NAMALWA (cell line): ENCODE measurements around the gene BRINP1.

Source experiments
- DNase-seq: peaks from one replicate; pipeline ENCODE4 v3.0.0-alpha.2; 2015; ENCODE audit warnings: low spot score

The BRINP1 gene

DNA sequence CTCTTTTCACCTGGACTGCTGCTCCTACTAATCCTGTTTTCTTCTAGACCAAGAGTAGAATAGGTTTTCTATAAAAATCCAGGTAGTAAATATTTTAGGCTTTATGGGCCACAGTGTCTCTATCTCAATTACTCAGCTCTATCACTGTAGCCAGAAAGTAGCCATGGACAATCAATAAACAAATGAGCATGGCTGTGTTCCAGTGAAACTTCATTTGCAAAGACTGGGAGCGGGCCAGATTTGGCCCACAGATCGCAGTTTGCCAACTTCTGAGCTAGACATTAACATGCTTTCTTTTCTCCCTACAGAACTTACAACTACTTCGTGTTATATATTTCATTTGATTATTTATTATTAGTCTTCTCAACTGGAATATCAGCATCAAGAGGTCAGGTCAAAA, 30.2 kb downstream of the BRINP1 start:
- DNase-seq = no peak

DNA sequence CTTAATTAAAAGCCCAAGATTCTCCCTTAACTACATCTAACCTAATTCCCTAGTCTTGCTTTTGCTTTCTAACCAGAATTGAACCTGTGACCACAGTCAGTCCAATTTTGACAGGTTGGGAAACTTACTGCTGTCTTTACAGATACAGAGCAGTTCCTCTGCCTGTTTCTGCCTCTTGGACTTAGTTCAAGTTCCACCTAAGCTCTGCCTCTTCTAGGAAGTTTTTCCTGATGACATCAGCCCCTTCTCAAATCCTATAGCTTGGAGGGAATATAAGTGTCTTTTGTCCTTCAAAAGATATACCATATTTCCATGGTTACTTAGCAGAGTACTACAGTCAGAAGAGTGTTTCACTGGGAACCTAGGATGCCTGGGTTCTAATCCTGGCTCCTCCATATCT, 31.7 kb downstream of the BRINP1 start:
- no peak for DNase-seq

DNA sequence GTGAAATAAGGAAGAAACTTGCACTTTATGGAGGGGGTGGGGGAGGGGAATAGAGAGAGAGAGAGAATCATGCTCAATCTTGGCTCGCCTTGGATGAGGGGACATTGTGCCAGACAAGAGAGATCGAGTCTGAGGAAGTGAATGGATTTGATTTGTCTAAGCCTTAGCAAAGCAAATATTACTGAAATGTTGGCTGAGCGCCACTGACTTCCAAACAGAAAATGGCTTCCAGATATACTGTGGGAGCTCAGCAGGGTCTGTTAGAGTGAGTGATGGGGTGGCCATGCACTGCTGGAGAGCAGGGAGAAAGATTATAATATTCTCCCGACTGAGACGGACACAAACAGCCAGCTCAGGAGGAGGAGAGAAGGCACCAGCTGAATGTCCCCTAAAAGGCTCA, 34.5 kb downstream of the BRINP1 start:
- no peak for DNase-seq

DNA sequence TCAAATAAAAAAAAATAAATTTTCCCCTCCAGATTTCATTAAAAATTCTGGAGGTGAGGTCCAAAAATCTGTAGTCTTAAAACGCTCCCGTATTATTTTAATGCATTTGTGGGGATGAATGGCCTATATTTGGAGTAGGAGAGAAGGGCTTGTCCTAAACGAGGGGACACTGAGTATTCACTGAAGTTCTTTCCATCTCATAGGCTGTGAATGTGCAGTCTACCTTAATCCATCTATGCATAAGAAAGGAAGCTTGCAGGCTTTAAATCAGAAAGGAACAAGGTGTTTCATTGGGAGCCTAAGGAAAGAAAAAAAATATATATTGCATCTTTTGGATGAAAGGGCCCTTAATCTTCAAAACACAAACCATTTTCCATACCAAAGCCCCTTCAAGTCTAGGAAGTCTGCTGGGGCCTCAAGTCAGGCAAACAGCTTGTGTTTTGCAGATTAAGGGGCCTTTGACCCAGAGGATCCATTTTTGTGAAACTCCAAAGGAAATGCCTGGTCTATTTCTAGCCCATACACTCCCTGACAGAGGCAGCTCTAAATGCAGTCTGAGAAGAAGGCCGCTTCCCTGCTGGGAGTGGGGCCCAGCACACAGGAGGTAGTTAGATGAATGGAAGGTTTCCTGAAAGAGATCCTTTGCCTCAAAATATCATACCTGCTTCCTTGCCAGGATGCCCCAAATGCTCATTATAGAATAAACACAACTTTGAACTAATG, 35.6 kb downstream of the BRINP1 start:
- DNase-seq = no peak

DNA sequence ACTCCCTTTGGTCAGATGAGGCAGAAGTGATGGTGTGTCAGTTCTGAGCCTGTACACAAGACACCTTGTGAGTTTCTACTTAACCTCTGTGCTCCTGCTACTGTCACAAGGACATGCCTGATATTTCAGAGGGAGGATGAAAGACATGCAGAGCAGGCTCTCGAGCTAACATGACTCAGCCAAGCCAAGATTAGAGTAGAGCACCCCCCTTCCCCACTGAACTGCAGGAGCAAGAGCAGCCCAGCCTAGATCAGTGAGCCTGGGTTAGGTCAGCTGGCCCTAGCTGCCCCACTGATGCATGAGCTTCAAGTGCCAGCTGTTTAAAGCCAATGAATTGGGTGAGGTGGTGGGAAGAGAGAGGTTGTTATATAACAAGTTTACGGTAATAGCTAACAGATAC, 36.7 kb downstream of the BRINP1 start:
- no peak for DNase-seq

DNA sequence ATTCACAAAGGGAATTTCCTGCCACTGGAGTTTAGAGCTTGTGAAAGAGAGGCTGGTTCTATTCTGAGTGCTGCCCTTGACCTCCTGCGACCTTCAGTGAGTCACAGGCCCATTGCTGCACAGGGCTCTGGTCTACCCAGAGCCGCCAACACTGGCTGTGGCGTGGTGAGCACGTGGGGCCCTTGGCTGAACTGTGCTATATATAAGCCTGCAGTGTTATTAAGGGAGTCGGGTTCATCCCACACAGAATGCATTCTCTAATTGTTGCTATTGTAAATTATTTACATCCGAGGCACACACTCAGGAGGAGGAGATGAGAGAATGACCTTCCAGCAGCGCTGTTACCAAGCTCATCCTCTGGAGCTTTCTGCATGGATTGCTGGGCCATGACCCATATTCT, 47.1 kb downstream of the BRINP1 start:
- DNase-seq = no peak

DNA sequence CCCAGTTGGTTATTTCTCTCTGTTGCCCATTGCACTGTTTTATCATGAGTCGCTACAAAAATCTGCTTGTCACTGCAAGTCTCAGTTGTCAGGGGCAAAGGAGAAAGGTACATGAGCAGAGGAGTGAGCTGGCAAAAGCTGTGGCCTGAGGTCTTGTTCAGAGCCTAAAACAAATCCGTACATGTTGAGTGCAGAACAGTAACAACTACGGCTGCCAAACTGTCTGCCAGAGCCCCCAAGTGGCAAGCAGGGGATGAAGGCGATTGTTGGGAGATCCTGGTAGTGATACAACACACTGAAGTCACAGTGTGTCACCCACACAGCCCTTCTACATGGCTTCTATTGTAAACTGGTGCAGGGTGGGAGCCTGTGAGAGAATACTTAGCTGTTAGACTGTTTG, 50.9 kb downstream of the BRINP1 start:
- no peak for DNase-seq

DNA sequence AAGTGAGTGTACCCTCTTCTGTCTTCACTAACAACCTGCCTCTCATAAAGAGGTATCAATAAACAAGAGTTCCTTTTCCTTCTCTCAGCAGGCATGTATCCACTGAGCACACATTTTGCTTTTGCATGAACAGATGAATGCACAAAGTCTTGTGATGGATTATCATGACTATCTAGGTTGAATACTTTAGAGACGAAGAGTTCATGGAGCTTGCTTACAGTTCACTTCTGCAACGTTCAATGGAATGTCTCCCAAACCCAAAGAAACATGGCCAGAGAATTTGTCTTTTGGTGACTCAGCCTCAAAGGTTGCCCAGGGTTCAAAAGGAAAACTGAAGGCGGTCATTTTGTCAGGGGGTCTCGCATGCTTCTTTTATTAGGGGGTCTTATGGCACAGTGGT, 55.4 kb downstream of the BRINP1 start:
- DNase-seq = no peak

DNA sequence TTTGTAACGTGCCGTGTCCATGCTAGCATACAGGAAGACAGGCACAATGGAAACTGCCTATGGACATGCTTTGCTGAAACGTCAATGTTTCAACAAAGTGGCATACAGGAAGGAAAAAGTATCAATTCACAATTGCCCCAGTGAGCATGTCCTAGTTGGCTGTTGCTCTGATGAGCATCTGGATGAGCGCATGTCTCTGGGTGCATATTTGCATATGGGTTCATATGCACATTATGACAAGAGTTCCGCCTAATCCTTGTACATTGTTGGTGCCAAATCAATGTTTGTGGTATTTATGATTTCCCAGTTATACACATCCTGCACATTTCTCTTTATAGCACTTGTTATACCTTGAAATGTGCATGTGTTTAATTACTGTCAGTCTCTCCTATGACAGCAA, 58.5 kb downstream of the BRINP1 start:
- DNase-seq = no peak

DNA sequence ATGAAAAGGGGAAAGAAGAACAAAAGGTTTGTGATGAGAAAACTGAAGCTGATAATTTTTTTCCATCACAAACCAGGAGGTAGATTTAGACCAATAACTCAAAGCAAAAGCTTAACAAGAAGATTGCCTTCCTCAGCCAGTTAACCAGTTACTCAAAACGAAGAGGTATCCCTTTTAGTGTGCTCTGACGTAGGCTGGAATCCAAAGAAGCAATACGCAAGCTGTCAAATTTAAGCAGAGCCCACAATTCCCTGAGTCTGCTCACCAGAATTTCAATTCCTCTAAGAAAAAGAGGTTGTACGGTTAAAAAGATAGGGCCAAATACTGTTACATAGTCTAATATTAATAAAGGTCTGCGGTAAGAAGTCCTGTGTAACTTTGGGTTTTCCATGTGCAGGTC, 61.8 kb downstream of the BRINP1 start:
- no peak for DNase-seq

DNA sequence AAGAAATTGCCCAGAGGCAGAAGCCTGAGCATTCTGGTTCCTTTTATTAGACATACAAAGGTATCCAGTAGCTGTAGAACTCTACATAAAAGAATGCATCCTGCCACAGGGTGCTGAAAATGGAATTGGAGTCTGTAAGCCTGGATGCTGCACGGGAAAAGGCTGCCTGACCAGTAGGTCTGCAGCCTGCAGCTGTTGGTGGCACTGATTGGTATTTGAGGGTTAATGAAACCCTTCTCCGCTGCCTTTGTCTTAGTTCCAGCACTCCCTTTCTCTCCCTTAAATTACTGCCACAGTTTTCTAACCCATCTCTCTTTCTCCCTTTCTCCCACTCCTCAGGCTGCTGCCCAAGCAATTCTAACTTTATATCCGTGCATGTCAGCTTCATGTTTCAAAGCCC, 64.7 kb downstream of the BRINP1 start:
- no peak for DNase-seq

DNA sequence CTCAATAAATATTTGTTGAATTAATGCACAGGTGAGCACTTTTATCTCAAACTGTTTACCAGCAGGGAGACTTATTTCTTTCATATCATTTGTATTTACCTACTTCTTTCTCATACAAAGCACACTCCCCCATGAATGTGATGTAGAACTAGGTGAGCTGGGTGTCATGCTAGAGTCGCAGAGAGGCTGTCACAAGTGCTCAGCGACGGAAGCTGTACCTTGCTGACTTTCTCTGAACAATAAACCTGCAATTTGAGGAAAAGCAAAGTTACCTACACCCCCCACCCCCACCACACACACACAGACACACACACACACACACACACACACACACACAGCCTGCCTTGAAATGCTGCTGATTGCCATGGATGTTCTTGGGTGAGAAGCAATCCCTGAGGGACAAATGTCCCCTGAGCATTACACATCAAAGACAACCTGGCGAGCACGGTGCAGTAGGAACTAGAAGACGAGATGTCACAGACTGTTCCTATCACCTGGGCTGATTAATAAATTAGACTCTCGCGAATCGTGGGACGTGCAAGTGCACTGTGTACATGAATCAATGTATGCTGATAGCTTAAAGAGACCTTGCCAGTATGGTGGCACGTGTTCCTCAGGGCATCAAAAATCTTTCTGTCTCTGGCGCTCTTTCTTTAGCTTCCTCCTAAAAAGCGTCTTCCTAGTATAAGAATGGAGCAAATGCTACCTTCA, 66.1 kb downstream of the BRINP1 start:
- DNase-seq = no peak

DNA sequence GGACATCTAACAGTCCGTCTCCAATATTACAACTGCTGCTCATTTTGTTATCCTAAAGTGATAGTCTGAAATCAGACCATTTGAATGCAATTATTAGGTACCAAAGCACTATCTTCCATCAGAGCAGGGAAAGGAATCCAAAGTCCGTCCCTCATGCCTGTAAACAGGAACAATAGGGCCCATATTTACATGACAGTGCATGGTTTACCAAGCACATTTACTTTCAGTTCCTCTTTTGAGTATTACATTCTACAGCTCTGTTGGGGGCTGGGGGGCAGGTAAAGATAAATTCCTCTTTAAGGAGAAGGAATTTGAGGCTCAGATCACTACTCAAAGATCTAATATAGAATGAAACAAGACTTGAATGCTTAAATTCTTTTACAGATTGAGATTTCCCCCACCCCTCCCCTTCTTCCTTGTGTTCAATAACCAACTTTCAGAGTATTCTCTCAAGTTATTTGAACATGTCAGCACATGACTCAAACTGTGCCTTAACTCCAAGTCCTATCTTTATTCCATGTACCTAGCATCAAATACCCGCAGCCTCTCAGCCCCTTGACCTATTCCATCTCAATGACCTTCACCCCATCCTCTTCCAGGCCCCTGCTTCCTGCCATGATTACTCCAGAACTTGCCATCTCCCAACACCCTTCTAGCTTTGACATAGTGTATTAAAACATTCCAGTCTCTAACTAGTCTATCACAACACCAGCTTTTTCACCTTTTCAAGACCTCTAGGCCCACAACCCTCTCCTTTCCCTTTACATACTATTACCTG, 71.0 kb downstream of the BRINP1 start:
- DNase-seq = no peak

DNA sequence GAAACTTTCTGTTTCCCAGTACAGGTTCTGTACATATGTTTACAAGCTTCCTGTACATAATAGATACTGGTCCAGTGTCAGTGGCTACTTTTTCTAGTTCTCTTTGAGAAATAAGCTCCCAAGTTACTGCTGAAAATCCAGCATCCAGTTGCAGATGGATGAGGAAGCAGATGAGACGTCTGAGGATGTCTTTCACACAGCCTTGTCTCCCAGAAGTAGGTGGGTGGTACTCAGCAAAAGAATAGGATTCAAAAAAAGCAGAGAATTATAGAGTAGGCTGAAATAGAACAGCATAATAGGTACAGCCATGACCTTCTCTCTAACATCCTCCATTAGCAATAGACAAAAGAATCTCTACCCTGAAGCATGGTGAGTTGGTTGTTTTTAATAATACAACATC, 77.7 kb downstream of the BRINP1 start:
- no peak for DNase-seq

DNA sequence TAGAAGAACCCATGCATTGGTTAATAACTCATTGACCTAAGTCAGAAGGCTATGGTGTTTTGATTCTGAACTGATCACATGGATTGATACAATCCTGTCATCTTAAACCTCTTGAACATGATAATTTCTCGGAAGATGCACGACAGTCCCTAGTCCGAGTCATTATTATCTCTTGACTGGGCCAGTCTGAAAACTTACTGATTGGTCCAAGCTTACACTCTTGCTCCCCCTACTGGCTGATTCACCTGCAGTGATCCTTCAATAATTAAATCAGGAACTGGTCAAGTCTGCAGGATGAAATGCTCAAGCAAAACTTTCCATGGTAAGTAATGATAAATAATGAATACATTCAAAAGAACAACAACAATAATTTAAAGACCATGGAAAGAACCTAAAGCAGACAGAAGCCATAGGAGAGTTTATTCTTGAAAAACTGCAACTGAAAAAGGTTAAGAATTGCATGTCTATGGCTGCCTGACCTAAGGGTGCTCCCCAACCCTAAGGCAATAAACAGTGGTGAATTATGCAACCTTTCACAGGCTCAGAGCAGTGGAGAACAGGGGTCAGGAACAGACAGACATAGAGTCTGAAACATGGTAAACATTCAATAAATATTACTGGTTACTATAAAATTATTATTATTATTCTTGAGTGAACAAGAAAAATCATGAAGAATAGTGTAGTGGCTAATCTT, 79.3 kb downstream of the BRINP1 start:
- DNase-seq = peak; percentile 70

DNA sequence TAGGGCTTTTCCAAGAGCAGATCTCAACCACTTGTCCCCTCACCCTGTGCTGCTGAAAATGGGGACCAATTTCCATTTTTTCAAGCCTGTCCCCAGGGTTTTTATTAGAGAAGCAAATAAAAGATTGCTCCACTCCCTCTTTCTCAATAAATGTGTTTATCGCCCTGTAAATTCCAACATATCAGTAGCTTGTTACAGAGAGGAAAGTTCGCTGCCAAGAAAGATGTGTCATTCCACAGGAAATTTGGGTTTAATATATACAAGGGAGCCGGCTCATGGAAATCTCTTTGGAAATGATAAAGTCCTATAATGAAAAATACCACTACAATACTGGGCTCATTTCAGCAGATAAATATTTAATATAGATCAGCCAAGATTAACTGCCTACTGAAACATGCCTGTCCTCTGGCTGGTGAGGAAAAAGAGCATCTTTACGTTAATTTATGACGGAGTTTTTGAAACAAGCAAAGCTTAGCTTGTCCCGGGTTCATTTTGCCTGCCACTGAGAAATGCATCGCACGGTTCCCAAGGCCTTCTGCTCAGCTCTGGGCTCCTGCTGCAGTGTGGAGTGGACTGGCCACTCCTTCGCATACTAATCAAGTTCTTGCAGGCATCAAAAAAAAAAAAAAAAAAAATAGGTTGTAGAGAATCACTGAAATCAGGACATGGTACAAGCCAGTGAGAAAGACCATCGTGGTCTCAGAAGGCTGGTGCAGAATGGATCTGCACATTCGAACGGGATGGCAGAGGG, 84.5 kb downstream of the BRINP1 start:
- no peak for DNase-seq

DNA sequence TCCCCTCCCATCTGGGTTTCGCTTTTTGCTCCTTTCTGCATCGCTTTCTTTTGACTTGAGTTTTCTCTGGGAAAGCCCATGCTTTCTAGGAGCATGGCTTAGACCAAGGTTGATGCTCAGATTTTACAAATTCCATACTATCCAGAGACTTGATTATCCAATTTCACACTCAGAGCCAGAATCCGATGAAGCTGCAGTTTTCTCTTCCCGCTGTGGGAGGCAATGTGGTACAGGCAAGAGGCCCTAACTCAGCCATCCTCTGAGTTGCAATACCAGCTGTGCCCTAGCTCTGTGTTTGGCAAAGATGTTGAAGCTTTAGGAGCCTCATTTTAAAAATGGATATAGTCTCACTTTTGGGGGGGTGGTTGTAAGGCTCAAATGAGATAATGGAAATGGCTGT, 85.1 kb downstream of the BRINP1 start:
- DNase-seq = peak; percentile 10

DNA sequence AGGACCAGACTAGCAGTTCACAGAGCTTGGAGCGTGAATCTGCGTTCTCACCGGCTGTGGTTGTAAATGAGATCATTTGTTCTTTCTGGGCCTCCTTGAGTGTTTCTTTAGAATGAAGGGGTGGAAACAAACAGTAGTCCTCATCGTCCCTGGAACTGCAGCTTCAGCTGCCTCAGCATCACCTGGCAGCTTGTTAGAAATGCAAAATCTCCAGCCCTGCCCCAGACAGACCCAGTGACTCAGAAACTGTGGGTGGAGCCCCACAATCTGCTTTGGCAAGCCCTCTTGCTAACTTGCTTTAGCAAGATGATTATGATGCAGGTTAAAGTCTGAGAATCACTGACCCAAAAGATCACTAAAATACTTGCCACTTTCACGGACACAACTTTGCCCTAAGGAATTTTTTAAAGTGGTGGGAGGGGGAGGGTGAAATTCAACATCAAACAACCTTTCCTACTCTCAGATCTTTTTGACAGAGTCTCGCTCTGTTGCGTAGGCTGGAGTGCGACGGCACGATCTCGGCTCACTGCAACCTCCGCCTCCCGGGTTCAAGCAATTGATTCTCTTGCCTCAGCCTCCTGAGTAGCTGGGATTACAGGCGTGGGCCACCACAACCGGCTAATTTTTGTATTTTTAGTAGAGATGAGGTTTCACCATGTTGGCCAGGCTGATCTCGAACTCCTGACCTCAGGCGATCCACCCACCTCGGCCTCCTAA, 86.0 kb downstream of the BRINP1 start:
- DNase-seq = no peak

DNA sequence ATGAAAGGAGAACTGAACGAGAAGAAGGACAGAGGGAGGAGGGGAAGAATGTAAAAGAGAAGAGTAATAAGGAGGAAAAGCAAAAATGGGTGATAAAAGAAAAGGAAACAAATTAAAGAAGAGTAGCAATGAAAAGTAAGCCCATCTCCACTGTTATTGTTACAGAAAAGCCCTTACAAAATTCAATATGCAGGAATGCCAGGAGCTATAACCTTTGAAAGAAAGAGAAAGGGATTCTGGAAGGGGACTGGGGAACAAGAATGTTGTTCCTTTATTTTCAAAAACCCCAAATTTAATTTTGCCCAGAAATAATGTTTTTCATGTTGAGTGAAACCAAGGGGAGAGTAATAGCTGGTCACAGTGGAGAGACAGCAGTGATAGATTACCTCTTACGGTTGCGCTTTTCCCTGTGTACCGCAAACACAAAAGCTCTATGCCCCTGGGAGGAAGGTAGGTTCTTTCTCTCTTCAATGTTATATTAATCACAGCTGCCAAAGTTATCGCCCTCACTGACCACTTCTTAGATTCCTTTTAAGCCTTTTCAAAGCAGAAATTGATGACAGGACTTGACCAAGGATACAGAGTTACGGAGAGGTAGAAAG, 86.7 kb downstream of the BRINP1 start:
- DNase-seq = no peak

DNA sequence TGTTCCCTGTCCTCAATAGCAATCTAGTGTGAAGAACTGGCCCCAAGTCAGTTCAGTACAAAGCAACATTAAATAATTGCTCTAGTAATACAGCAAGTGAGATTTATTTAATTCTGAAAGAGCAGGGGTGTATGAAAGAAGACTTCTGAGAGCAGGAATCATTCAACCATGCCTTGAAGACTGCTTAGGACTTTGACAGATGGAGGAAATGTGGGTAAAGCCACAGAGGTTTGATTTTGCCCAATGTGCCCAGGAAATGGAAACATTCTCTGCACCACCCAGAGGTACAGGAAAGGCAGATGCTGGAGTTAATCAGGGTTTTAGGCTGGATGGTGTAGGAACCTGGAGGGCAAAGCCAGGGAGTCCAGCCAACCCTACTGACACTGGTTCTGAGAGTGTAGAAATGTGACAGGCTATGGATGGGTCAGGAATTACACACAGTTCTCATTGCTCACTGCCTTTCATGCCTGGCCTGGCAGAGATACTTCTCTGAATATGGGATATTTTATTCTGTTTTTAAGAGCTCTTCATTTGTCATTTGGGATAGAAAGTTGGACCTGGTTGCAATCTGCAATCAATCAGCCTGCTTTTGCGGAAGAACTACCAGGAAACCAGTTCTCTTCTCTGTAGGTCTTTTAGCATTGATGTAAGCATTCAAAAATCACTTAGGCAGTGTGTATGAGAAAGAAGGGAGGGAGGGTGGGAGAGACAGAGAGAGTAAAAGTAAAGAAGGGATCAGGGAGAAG, 88.3 kb downstream of the BRINP1 start:
- no peak for DNase-seq
